Bronchial epithelial cell (primary cell): ENCODE measurements around the gene IL1R2. TPM values are rescaled to one million over a fixed set of nuclear protein-coding genes. Genes with fewer than 3 reads are reported as not detected.

Experiments
- DNase-seq: peaks from one replicate; pipeline ENCODE4 v3.0.0-alpha.2; 2010; ENCODE audit warnings: low read depth
- FAIRE-seq: peaks from 2 replicates; lab custom pipeline; 2011; peaks lifted over from hg19 to GRCh38; lab: Jason Lieb, UNC
- H3K27me3 ChIP-seq: 2 replicates; pipeline ENCODE4 v1.5.1; 2011; ENCODE audit warnings: low read length; ENCODE audit not compliant: control insufficient read depth, insufficient read depth
- H3K36me3 ChIP-seq: 2 replicates; pipeline ENCODE4 v1.5.1; 2011; ENCODE audit warnings: low read length; ENCODE audit not compliant: control insufficient read depth, insufficient read depth
- H3K4me3 ChIP-seq: 2 replicates; pipeline ENCODE4 v1.5.1; 2011; ENCODE audit warnings: mild to moderate bottlenecking, low read depth, low read length, control low read depth
- total RNA-seq: library from RNA; depleted of rRNA; stranded (reverse); fragments of >200 nt; gene quantifications from 2 replicates; pipeline ENCODE4 v1.2.1, GENCODE V29; 2014
- TF ChIP-seq, protein P1 (sequence below): IDR thresholded peaks from 2 replicates; pipeline ENCODE4 v1.5.1; 2011; ENCODE audit warnings: mild to moderate bottlenecking, moderate library complexity, low read length, control low read depth, inconsistent platforms; ENCODE audit not compliant: insufficient read depth, severe bottlenecking

The IL1R2 gene
- total RNA-seq, 1 donor from 2014 or later, result not detected

DNA sequence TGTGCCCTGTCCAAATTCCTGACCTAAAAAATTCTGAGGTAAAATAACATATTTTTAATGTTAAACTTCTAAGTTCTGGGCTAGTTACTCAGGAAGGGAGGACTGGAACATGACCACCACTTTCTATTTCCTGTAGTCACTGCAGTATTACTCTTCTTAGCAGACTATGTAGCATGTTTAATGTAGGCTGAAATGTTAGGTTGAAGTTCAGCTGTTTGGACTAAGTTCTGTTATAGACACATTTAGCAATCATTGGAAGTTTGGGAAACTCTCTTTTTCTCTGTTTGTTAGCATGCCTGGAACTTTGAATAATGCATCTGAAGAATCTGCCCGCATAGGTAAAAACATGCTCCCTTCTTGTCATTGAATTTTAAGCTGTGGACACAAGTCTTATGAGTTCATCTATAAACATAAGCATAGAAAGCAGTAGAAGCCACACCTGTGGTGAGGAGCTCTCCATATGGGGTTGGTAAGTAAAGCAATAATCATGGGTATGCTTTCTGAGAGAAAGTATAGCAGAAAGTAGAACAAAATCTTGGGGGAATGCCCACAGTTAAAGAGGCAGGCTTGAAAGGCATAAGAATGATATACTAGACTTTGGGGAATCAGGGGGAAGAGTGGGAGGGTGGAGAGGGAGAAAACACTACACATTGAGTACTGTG is 52.6 kb downstream of the IL1R2 start:
- TF ChIP-seq, protein P1, sequence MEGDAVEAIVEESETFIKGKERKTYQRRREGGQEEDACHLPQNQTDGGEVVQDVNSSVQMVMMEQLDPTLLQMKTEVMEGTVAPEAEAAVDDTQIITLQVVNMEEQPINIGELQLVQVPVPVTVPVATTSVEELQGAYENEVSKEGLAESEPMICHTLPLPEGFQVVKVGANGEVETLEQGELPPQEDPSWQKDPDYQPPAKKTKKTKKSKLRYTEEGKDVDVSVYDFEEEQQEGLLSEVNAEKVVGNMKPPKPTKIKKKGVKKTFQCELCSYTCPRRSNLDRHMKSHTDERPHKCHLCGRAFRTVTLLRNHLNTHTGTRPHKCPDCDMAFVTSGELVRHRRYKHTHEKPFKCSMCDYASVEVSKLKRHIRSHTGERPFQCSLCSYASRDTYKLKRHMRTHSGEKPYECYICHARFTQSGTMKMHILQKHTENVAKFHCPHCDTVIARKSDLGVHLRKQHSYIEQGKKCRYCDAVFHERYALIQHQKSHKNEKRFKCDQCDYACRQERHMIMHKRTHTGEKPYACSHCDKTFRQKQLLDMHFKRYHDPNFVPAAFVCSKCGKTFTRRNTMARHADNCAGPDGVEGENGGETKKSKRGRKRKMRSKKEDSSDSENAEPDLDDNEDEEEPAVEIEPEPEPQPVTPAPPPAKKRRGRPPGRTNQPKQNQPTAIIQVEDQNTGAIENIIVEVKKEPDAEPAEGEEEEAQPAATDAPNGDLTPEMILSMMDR, result no peak
- no peak for FAIRE-seq
- no peaks in the 10 kb centered on the region for H3K27me3 ChIP-seq
- no peak overlapping the region for H3K4me3 ChIP-seq
- no peaks in the 10 kb centered on the region for H3K36me3 ChIP-seq
- DNase-seq, result no peak

DNA sequence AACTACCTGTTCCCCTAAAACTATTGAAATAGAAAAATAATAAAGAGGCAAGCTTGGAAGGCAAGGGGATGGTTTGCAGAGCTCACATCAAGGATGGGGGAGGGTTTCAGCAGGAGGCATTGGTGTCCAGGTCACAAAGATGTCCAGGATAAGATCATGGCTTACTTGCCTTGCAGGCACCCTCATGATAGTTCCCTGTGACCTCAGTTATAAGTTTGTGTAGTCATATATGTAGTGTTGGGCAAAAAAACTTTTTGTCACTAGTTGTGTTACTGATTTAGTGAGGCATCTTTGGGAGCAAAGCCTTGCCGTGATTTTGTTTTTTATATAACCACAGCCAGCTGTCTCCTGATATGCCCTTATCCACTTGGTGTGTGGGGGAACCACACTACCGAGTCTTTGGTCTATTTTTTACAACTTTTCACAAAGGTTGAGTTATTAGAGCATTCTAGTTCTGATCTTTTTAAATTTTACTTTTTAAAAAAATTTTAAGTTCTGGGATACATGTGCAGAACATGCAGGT is 53.3 kb downstream of the IL1R2 start:
- no peaks in the 10 kb centered on the region for H3K36me3 ChIP-seq
- TF ChIP-seq, protein P1, result no peak
- no peak for DNase-seq
- no peaks in the 10 kb centered on the region for H3K27me3 ChIP-seq
- no peak for FAIRE-seq
- no peak overlapping the region for H3K4me3 ChIP-seq

DNA sequence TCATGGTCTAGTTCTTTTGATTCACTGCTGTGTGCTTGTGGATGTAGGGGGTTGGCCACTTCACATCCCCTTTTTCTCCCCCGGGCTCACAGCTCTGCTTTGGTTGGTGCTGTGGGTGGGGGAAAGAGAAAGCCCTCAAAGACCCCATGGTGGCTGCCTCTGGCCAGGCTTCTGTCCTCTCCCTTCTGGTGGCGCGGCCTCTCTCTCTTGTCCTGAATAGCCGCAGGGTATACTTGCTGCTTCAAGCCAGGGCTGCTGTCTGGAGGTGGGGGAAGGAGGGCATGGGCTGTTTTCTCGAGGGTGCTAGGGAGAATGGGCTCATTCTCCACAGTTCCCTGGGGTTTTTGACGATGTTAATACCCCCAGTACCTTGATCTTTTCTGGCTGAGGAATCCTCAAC is 53.9 kb downstream of the IL1R2 start:
- Histone ChIP-seq H3K4me3 (no peak overlapping the region), H3K27me3 (no peaks in the 10 kb centered on the region), H3K36me3 (no peaks in the 10 kb centered on the region)
- DNase-seq (no peak), FAIRE-seq (no peak)
- TF ChIP-seq, protein P1, result no peak

DNA sequence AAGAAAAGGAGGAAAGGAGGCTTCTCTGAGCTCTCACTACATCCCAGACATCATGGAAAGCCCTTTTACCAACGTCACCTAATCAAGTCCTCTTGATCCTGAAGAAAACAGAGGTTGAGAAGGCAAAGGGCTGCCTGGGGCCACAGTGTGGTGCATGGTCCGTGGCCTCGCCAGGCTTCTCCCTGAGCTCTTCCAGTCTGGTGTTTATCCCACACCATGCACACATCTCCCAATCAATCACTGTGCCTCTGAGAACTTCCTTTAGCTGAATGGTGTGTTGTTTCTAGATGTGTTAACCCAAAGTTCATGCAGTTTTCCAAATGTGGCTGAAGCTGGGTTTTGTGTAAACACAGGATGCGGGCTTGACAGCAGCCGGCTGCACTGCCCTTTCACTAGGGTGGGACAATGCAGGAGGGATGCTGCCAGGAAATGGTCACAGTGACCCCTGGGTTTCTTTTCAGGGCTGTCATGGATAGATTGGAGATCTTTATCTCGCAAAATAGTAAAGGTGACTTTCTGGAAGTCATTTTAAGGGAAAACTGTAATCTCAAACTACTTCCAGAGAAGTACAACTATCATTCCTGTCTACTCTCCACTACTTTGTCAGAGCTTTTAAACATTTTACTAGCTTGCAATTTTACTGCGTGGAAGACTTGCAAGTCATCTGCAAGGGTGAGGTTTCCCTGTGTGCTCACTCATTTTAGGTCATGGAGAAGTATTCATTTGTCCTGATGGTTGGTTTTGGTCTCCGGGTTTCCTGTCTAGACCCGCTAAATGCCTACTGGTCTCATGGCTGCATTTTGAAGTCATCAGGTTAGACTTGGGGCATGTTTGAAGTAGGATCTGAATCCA is 54.6 kb downstream of the IL1R2 start:
- DNase-seq (no peak), FAIRE-seq (no peak)
- Histone ChIP-seq H3K36me3 (no peaks in the 10 kb centered on the region), H3K4me3 (no peak overlapping the region), H3K27me3 (no peaks in the 10 kb centered on the region)
- TF ChIP-seq, protein P1, result no peak

DNA sequence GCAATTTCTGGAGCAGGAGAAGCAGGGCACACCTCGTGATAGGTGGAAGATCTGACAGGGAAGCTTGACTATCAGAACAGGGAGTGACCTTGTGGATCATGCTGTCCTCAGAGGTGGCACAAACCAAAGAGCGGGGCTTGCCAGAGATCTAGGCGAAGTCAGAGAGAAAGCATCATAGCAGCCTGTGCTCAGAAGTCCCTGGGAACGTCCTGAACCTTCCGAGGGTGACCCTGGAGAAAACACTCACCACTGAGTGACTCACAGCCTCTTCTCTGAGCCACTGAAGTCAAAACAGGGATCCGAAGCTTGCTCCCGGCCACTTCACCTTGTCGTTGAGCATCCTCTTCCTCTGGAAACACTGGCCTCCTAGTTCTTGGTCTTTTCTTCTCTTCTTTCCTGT is 56.7 kb downstream of the IL1R2 start:
- no peak for FAIRE-seq
- no peak for DNase-seq
- TF ChIP-seq, protein P1, result no peak

More for the DNA sequence above, 56.7 kb downstream of the IL1R2 start:
- Histone ChIP-seq H3K27me3 (no peaks in the 10 kb centered on the region), H3K4me3 (no peak overlapping the region), H3K36me3 (no peaks in the 10 kb centered on the region)
